ENCODE measurements around the gene ULK3. TPM values are rescaled to one million over a fixed set of nuclear protein-coding genes. Genes with fewer than 3 reads are reported as not detected.

Gene ULK3
- total RNA-seq, 1 experiment from 2014 or later = 38.9 TPM

DNA sequence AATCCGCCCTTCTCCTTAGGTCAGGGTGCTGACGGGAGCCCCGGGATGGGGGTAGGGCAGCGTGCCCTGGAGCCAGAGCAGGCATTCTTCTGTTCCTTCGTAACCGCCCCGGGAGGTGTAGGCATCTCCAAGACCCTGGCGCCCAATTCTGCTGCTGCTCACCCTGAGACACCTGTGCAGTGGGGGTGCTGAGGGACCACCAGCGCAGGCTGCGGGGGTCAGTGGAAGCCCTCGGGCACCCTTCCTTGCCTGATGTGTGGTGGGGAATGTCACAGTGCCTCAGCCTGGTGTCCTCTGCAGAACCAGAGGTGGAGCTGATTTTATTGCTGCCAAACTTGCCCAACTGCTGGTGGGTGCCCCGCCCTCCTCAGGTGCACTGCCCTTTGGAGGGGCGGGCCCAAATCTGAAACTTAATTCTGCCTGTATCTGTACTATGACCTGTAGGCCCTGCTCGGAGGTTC, 53.8 kb downstream of the ULK3 start:
- peaks cover 44% of the 10 kb centered on the region for H3K4me1 Mint-ChIP-seq

GRCh38 chr15:74788683-74789151, 54.2 kb downstream of the ULK3 start:
- Mint-ChIP-seq H3K36me3 (no peaks in the 10 kb centered on the region), H3K9me3 (no peaks in the 10 kb centered on the region), H3K4me3 (0 out of 2 replicates have a peak overlapping the region, but pooled peaks have one; percentile 24), H3K4me1 (peaks cover 47% of the 10 kb centered on the region), H3K27ac (no peak overlapping the region), H3K27me3 (ENCODE audit: low read depth) (no peaks in the 10 kb centered on the region; the same call in 1 of the 2 replicates)
- DNase-seq (ENCODE audit: low spot score) (peak; percentile 48), ATAC-seq (peak; percentile 19)
- POLR2A ChIA-PET = interaction anchor here (0.6 kb wide), 1 partner anchor 17 kb away, joined by 3 read pairs; no protein-coding TSS in a partner anchor
- TF ChIP-seq JUN (CRISPR knock-in tag; IDR thresholded peaks at IDR 0.05) (0 out of 2 replicates have a peak, but pooled peaks have one; percentile 30), HMGXB4 (CRISPR knock-in tag; IDR thresholded peaks at IDR 0.05) (peak; percentile 38; the same call in 1 of the 2 replicates), OVOL2 (CRISPR knock-in tag; IDR thresholded peaks at IDR 0.05; ENCODE audit: borderline replicate concordance) (no peak), ATF6 (CRISPR knock-in tag; IDR thresholded peaks at IDR 0.05) (no peak), ZBTB21 (CRISPR knock-in tag; IDR thresholded peaks at IDR 0.05; ENCODE audit: borderline replicate concordance) (no peak), TEAD1 (CRISPR knock-in tag; IDR thresholded peaks at IDR 0.05) (no peak)
- TF ChIP-seq, protein P1, sequence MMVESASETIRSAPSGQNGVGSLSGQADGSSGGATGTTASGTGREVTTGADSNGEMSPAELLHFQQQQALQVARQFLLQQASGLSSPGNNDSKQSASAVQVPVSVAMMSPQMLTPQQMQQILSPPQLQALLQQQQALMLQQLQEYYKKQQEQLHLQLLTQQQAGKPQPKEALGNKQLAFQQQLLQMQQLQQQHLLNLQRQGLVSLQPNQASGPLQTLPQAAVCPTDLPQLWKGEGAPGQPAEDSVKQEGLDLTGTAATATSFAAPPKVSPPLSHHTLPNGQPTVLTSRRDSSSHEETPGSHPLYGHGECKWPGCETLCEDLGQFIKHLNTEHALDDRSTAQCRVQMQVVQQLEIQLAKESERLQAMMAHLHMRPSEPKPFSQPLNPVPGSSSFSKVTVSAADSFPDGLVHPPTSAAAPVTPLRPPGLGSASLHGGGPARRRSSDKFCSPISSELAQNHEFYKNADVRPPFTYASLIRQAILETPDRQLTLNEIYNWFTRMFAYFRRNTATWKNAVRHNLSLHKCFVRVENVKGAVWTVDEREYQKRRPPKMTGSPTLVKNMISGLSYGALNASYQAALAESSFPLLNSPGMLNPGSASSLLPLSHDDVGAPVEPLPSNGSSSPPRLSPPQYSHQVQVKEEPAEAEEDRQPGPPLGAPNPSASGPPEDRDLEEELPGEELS (CRISPR knock-in tag; IDR thresholded peaks at IDR 0.05) = no peak
- CTCF ChIA-PET = interaction anchor here (0.9 to 14.8 kb wide), 17 partner anchors 10 to 207 kb away, joined by 3 to 360 read pairs (median 10); partner anchors contain the start of genes CPLX3, FAM219B and SCAMP5

More for the DNA sequence above, 53.8 kb downstream of the ULK3 start:
- POLR2A ChIA-PET = no interaction called here
- ATAC-seq (no peak), DNase-seq (ENCODE audit: low spot score) (no peak)
- H3K9me3 Mint-ChIP-seq = no peaks in the 10 kb centered on the region
- H3K27me3 Mint-ChIP-seq (ENCODE audit: low read depth) = no peaks in the 10 kb centered on the region; the same call in 1 of the 2 replicates
- no peak for TF ChIP-seq OVOL2 (CRISPR knock-in tag; IDR thresholded peaks at IDR 0.05; ENCODE audit: borderline replicate concordance)
- TF ChIP-seq, protein P1 (CRISPR knock-in tag; IDR thresholded peaks at IDR 0.05) = no peak
- no peak for TF ChIP-seq ETV6 (CRISPR knock-in tag; IDR thresholded peaks at IDR 0.05)
- peak overlapping the region; percentile 10; the same call in 1 of the 2 replicates for H3K4me3 Mint-ChIP-seq
- no peaks in the 10 kb centered on the region for H3K36me3 Mint-ChIP-seq
- no peak overlapping the region for H3K27ac Mint-ChIP-seq
- CTCF ChIA-PET = interaction anchor here (1.8 to 14.8 kb wide), 3 partner anchors 10 to 158 kb away, joined by 10 to 360 read pairs (median 44); no protein-coding TSS in a partner anchor

- POLR2A ChIA-PET = interaction anchor here (0.6 to 1.2 kb wide), 4 partner anchors 11 to 860 kb away, joined by 3 to 7 read pairs (median 4); partner anchors contain the start of gene SNX33
- ATAC-seq = no peak
- TF ChIP-seq IRF1 (CRISPR knock-in tag; IDR thresholded peaks at IDR 0.05) (no peak), CBFB (CRISPR knock-in tag; IDR thresholded peaks at IDR 0.05; ENCODE audit: low read depth) (no peak), ARID4B (CRISPR knock-in tag; IDR thresholded peaks at IDR 0.05; ENCODE audit: borderline replicate concordance) (no peak), ZNF396 (CRISPR knock-in tag; IDR thresholded peaks at IDR 0.05; ENCODE audit: borderline replicate concordance) (no peak), SP1 (CRISPR knock-in tag; conservative IDR thresholded peaks at IDR 0.05) (no peak)
Measured at GRCh38 chr15:74788042-74788682, 54.8 kb downstream of the ULK3 start.

More at GRCh38 chr15:74788042-74788682, 54.8 kb downstream of the ULK3 start:
- Mint-ChIP-seq H3K36me3 (no peaks in the 10 kb centered on the region), H3K27me3 (ENCODE audit: low read depth) (no peaks in the 10 kb centered on the region; the same call in 1 of the 2 replicates), H3K27ac (no peak overlapping the region), H3K4me3 (0 out of 2 replicates have a peak overlapping the region, but pooled peaks have one; percentile 24), H3K9me3 (no peaks in the 10 kb centered on the region), H3K4me1 (peaks cover 48% of the 10 kb centered on the region)
- CTCF ChIA-PET = interaction anchor here (0.7 to 14.8 kb wide), 37 partner anchors 11 to 207 kb away, joined by 3 to 360 read pairs (median 7); partner anchors contain the start of genes CPLX3, CYP1A1, FAM219B and LMAN1L
- no peak for DNase-seq (ENCODE audit: low spot score)

Data from WTC11 (cell line).